Hepatocyte (in vitro differentiated cells): ENCODE results near the gene CLASP2.

ENCODE experiments used
- CTCF ChIP-seq: fragments of 200-600 bp; sonication (generic); IDR thresholded peaks from 2 replicates; pipeline ENCODE4 v1.5.1; 2016; ENCODE audit warnings: antibody characterized with exemption, mild to moderate bottlenecking; ENCODE audit not compliant: poor library complexity
- EZH2 ChIP-seq: fragments of 200-600 bp; sonication (generic); IDR thresholded peaks from 2 replicates; pipeline ENCODE4 v1.6.1; 2016; ENCODE audit warnings: antibody characterized with exemption, mild to moderate bottlenecking, borderline replicate concordance
- EZH2phosphoT487 ChIP-seq: fragments of 200-600 bp; sonication (generic); IDR thresholded peaks from one replicate; pipeline ENCODE4 v1.6.1; 2018; ENCODE audit warnings: antibody characterized with exemption, mild to moderate bottlenecking, low read depth, moderate library complexity; ENCODE audit not compliant: unreplicated experiment, severe bottlenecking

- no peak for TF ChIP-seq CTCF
- TF ChIP-seq EZH2 = no peak
- TF ChIP-seq EZH2phosphoT487 = no peak
Measured at GRCh38 chr3:33699275-33699674, 18.8 kb downstream of the CLASP2 start.
